ENCODE data around the gene SCN3B.

DNA sequence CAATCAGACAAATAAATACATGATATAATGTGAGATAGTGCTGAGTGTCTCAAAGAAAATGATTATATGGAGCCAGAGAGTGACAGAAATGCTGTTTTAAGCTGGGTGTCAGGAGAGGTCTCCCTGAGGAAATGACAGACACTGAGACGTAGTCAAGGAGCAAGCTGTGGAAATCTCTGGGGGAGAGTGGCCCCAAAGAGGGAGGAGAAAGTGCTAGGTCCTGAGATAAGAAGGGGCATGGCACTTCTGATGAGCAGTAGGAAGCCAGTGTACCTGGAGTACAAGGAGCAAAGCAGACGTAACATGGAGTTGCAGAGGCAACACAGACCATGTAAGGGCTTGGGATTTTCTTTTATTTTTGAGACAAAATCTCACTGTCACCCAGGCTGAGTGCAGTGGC is 48.3 kb upstream of the SCN3B start:
- TF ChIP-seq, protein P1, sequence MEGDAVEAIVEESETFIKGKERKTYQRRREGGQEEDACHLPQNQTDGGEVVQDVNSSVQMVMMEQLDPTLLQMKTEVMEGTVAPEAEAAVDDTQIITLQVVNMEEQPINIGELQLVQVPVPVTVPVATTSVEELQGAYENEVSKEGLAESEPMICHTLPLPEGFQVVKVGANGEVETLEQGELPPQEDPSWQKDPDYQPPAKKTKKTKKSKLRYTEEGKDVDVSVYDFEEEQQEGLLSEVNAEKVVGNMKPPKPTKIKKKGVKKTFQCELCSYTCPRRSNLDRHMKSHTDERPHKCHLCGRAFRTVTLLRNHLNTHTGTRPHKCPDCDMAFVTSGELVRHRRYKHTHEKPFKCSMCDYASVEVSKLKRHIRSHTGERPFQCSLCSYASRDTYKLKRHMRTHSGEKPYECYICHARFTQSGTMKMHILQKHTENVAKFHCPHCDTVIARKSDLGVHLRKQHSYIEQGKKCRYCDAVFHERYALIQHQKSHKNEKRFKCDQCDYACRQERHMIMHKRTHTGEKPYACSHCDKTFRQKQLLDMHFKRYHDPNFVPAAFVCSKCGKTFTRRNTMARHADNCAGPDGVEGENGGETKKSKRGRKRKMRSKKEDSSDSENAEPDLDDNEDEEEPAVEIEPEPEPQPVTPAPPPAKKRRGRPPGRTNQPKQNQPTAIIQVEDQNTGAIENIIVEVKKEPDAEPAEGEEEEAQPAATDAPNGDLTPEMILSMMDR (conservative IDR thresholded peaks at IDR 0.05; ENCODE audit: low read depth, low read length): no peak
- no peak for TF ChIP-seq POLR2A (IDR thresholded peaks at IDR 0.05; ENCODE audit: low read depth, low read length)
- no peak for TF ChIP-seq NFE2L2 (IDR thresholded peaks at IDR 0.05; ENCODE audit: low read depth, low read length)
- no peak for TF ChIP-seq BHLHE40 (IDR thresholded peaks at IDR 0.05; ENCODE audit: low read depth, low read length)
- no peak for TF ChIP-seq MXI1 (IDR thresholded peaks at IDR 0.05; ENCODE audit: borderline replicate concordance, low read depth, low read length)
- TF ChIP-seq SMC3 (IDR thresholded peaks at IDR 0.05; ENCODE audit: low read depth, low read length): no peak
- TF ChIP-seq, protein P2, sequence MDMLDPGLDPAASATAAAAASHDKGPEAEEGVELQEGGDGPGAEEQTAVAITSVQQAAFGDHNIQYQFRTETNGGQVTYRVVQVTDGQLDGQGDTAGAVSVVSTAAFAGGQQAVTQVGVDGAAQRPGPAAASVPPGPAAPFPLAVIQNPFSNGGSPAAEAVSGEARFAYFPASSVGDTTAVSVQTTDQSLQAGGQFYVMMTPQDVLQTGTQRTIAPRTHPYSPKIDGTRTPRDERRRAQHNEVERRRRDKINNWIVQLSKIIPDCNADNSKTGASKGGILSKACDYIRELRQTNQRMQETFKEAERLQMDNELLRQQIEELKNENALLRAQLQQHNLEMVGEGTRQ (IDR thresholded peaks at IDR 0.05; ENCODE audit: low read depth, low read length): no peak
- TF ChIP-seq, protein P3, sequence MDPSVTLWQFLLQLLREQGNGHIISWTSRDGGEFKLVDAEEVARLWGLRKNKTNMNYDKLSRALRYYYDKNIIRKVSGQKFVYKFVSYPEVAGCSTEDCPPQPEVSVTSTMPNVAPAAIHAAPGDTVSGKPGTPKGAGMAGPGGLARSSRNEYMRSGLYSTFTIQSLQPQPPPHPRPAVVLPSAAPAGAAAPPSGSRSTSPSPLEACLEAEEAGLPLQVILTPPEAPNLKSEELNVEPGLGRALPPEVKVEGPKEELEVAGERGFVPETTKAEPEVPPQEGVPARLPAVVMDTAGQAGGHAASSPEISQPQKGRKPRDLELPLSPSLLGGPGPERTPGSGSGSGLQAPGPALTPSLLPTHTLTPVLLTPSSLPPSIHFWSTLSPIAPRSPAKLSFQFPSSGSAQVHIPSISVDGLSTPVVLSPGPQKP (IDR thresholded peaks at IDR 0.05; ENCODE audit: borderline replicate concordance, low read depth, low read length): no peak
